SU-DHL-6 (cell line): Measurements from ENCODE around the gene KYAT1.

ENCODE experiments used
- CTCF ChIP-seq: fragments of 200-600 bp; sonication (generic); IDR thresholded peaks from one replicate; pipeline ENCODE4 v1.5.1; 2017; ENCODE audit warnings: antibody characterized with exemption, mild to moderate bottlenecking, low read length, moderate library complexity; ENCODE audit not compliant: insufficient read depth, poor library complexity, severe bottlenecking
- EZH2phosphoT487 ChIP-seq: fragments of 200-600 bp; sonication (generic), shearing (Covaris generic); conservative IDR thresholded peaks from 2 replicates; pipeline ENCODE4 v1.6.1; 2018; ENCODE audit warnings: mild to moderate bottlenecking, antibody characterized with exemption, low read length, moderate library complexity, mixed read lengths

GRCh38 chr9:128861501-128861900, 20.2 kb downstream of the KYAT1 start:
- TF ChIP-seq CTCF (no peak), EZH2phosphoT487 (no peak)
